Right lobe of liver (tissue), 4 donors: ENCODE measurements around the gene SHISA3.

Experiments used
- CTCF ChIP-seq, 4 donors: fragments of 200-600 bp in 3 of 4; fragments of 450-650 bp in 1 of 4; IDR thresholded peaks; one replicate each; pipeline versions ENCODE4 v1.5.1 to v1.8.0; 2016 to 2022; ENCODE audit warnings: antibody characterized with exemption in 4 of 4, mild to moderate bottlenecking in 2 of 4
- POLR2A ChIP-seq: fragments of 450-650 bp; IDR thresholded peaks from one replicate; pipeline ENCODE4 v1.6.1; 2017; ENCODE audit warnings: antibody characterized with exemption, mild to moderate bottlenecking
- donor health status: DM: no; HTN: no; CAD: no.
- donor health status: DM: no; HTN: no; CAD: no.
- donor health status: DM: no; HTN: yes; CAD: no.

DNA sequence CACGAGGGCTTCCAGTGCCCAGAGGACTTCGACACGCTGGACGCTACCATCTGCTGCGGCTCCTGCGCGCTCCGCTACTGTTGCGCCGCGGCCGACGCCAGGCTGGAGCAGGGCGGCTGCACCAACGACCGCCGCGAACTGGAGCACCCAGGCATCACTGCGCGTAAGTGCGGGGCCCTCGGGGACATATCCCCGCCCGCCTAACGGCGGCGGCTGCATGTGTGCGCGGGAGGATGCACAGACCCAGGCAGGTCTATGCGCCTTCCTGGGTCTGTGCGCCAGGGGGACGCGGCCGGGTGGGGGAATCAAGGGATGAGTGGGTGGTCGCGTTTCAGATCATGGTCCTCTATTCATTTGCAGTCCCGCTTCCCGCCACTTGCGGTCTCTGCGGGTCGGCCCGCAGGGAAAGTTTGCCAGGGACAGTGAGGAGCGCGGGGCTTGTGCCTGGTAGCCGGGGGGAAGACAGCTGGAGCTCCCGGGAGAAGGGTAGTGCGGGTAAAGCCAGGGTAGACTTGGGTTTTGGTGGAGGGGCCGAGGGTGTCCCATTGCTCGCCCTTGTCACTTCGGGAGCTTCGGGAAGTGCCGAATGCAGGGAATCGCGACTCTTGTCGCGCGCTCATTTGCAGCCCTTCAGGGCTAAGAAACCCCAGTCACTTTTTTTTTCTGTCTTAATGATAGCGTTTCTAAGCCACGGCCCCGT lies 1.0 kb downstream of the SHISA3 start:
- no peak for TF ChIP-seq CTCF (IDR thresholded peaks at IDR 0.05)
- no peak for TF ChIP-seq POLR2A
